WTC11 (cell line): ENCODE results near the gene MYOM1. TPM values are rescaled to one million over a fixed set of nuclear protein-coding genes. Genes with fewer than 3 reads are reported as not detected.

ENCODE experiments used
- ATAC-seq: fragments of 200-7000 bp; cut with Tn5 transposase; 2 replicates; pipeline ENCODE4 v1.10.0; 2021; ENCODE audit warnings: mild to moderate bottlenecking, moderate library complexity
- CTCF ChIA-PET: fragments of 300-600 bp; sonication (Branson Sonifier 250); formaldehyde crosslinking; loops from one replicate; lab custom pipeline; 2021; ENCODE audit warnings: antibody characterized with exemption; lab: Charles Lee
- POLR2A ChIA-PET: fragments of 350-600 bp; sonication (Branson Sonifier 250); formaldehyde crosslinking; loops from one replicate; lab custom pipeline; 2021; ENCODE audit warnings: antibody characterized with exemption; lab: Charles Lee
- DNase-seq: peaks from one replicate; pipeline ENCODE4 v3.0.0; 2021; ENCODE audit warnings: low spot score
- H3K27ac Mint-ChIP-seq: 2 replicates; pipeline ENCODE4 v1.8.0; 2021; ENCODE audit warnings: mixed read lengths
- H3K27me3 Mint-ChIP-seq: 2 replicates; pipeline ENCODE4 v1.8.0; 2021; ENCODE audit warnings: low read depth, mild to moderate bottlenecking, moderate library complexity, mixed read lengths
- H3K36me3 Mint-ChIP-seq: 2 replicates; pipeline ENCODE4 v1.8.0; 2021; ENCODE audit warnings: mixed read lengths
- H3K4me1 Mint-ChIP-seq: 2 replicates; pipeline ENCODE4 v1.8.0; 2022; ENCODE audit warnings: mixed read lengths
- H3K4me3 Mint-ChIP-seq: 2 replicates; pipeline ENCODE4 v1.8.0; 2021; ENCODE audit warnings: mild to moderate bottlenecking, moderate library complexity, mixed read lengths
- H3K9me3 Mint-ChIP-seq: 2 replicates; pipeline ENCODE4 v1.8.0; 2021; ENCODE audit warnings: mixed read lengths
- EMX1 ChIP-seq: fragments of 250-450 bp; sonication (Bioruptor Pico); IDR thresholded peaks from 2 replicates; pipeline ENCODE4 v1.8.0; 2021; ENCODE audit warnings: mild to moderate bottlenecking
- FOXK1 ChIP-seq: sonication (generic); formaldehyde crosslinking; IDR thresholded peaks from 2 replicates; pipeline ENCODE4 v1.8.0; 2022; ENCODE audit warnings: mild to moderate bottlenecking, moderate library complexity, missing genetic modification reagents
- IRF2 ChIP-seq: sonication (generic); formaldehyde crosslinking; IDR thresholded peaks from 2 replicates; pipeline ENCODE4 v1.8.0; 2022; ENCODE audit warnings: low read depth, missing genetic modification reagents, borderline replicate concordance
- MYBL2 ChIP-seq: sonication (generic); formaldehyde crosslinking; IDR thresholded peaks from 2 replicates; pipeline ENCODE4 v1.8.1; 2023; ENCODE audit warnings: mild to moderate bottlenecking, moderate library complexity, missing genetic modification reagents
- NFE2L1 ChIP-seq: sonication (generic); formaldehyde crosslinking; IDR thresholded peaks from 2 replicates; pipeline ENCODE4 v1.8.1; 2023; ENCODE audit warnings: missing genetic modification reagents
- SMAD3 ChIP-seq: sonication (generic); formaldehyde crosslinking; IDR thresholded peaks from 2 replicates; pipeline ENCODE4 v1.8.0; 2022; ENCODE audit warnings: missing genetic modification reagents, mild to moderate bottlenecking, borderline replicate concordance
- SOX15 ChIP-seq: fragments of 250-450 bp; sonication (Bioruptor Pico); IDR thresholded peaks from 2 replicates; pipeline ENCODE4 v1.9.0; 2021; ENCODE audit warnings: mild to moderate bottlenecking
- SP1 ChIP-seq: sonication (generic); formaldehyde crosslinking; conservative IDR thresholded peaks from 2 replicates; pipeline ENCODE4 v1.8.1; 2022; ENCODE audit warnings: missing genetic modification reagents
- TEAD4 ChIP-seq: sonication (generic); formaldehyde crosslinking; IDR thresholded peaks from 2 replicates; pipeline ENCODE4 v1.8.0; 2022; ENCODE audit warnings: mild to moderate bottlenecking, missing genetic modification reagents
- ZNF232 ChIP-seq: sonication (generic); formaldehyde crosslinking; IDR thresholded peaks from 2 replicates; pipeline ENCODE4 v1.8.0; 2022; ENCODE audit warnings: mild to moderate bottlenecking, missing genetic modification reagents
- ZNF396 ChIP-seq: fragments of 250-450 bp; sonication (Bioruptor Pico); IDR thresholded peaks from 2 replicates; pipeline ENCODE4 v1.8.0; 2021; ENCODE audit warnings: mild to moderate bottlenecking, moderate library complexity, borderline replicate concordance
- ZNF416 ChIP-seq: fragments of 250-450 bp; sonication (Bioruptor Pico); IDR thresholded peaks from 2 replicates; pipeline ENCODE4 v1.9.0; 2021; ENCODE audit warnings: mild to moderate bottlenecking, inconsistent platforms
- ZNF423 ChIP-seq: fragments of 250-450 bp; sonication (Bioruptor Pico); IDR thresholded peaks from 2 replicates; pipeline ENCODE4 v2.1.2; 2022; ENCODE audit warnings: mild to moderate bottlenecking, moderate library complexity
- total RNA-seq: library from RNA; stranded (reverse); gene quantifications from 3 replicates; pipeline ENCODE4 v1.2.3, GENCODE V29; 2021
- TF ChIP-seq, protein P1 (sequence below): sonication (generic); formaldehyde crosslinking; IDR thresholded peaks from 2 replicates; pipeline ENCODE4 v1.8.0; 2023; ENCODE audit warnings: missing genetic modification reagents
- TF ChIP-seq, protein P2 (sequence below): sonication (generic); formaldehyde crosslinking; IDR thresholded peaks from 2 replicates; pipeline ENCODE4 v1.8.0; 2022; ENCODE audit warnings: mild to moderate bottlenecking, missing genetic modification reagents
- TF ChIP-seq, protein P3 (sequence below): sonication (generic); formaldehyde crosslinking; IDR thresholded peaks from 2 replicates; pipeline ENCODE4 v1.8.1; 2023; ENCODE audit warnings: mild to moderate bottlenecking, missing genetic modification reagents
- TF ChIP-seq, protein P4 (sequence below): fragments of 250-450 bp; sonication (Bioruptor Pico); IDR thresholded peaks from 2 replicates; pipeline ENCODE4 v1.8.0; 2021; ENCODE audit warnings: mild to moderate bottlenecking
- TF ChIP-seq, protein P5 (sequence below): fragments of 250-450 bp; sonication (Bioruptor Pico); IDR thresholded peaks from 2 replicates; pipeline ENCODE4 v1.9.0; 2021; ENCODE audit warnings: mild to moderate bottlenecking
- TF ChIP-seq, protein P6 (sequence below): sonication (generic); formaldehyde crosslinking; IDR thresholded peaks from 2 replicates; pipeline ENCODE4 v1.8.1; 2023; ENCODE audit warnings: mild to moderate bottlenecking, missing genetic modification reagents, moderate library complexity
- TF ChIP-seq, protein P7 (sequence below): sonication (generic); formaldehyde crosslinking; IDR thresholded peaks from 2 replicates; pipeline ENCODE4 v1.8.0; 2022; ENCODE audit warnings: missing genetic modification reagents
- TF ChIP-seq, protein P8 (sequence below): sonication (generic); formaldehyde crosslinking; IDR thresholded peaks from 2 replicates; pipeline ENCODE4 v1.8.0; 2022; ENCODE audit warnings: mild to moderate bottlenecking, missing genetic modification reagents
- TF ChIP-seq, protein P9 (sequence below): sonication (generic); formaldehyde crosslinking; IDR thresholded peaks from 2 replicates; pipeline ENCODE4 v1.8.1; 2022; ENCODE audit warnings: mild to moderate bottlenecking, moderate library complexity, missing genetic modification reagents

The MYOM1 gene
- total RNA-seq, 1 experiment from 2014 or later = 0.35 TPM

DNA sequence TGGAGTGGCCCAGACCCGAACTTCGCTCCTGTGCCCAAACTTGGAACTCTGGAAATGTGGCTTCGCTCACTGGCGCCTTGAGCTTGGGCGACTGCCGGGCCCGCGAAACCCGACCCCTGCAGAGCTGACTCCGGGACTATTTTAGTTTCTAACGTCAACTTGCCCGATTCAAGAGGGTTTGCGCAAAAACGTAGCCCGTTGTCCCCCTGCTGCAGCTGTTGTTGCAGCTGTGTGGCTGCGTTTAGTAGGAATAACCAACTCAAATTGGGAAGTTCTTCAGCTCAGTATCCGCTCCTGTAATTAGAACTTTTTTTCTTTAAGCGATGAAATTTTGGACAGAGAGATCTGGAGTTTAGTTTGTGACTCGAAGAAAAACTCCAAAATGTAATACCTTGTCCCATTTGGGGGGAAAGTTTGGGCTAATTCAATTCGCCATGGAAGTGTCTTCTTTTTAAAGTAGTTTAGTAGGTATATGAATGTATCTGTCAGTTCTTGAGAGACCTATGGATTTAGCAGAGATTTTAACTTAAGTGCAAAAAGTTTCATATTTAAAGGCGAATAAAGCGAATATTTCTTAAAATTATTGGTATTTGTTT is 28.4 kb upstream of the MYOM1 start:
- no peaks in the 10 kb centered on the region for H3K27me3 Mint-ChIP-seq
- TF ChIP-seq SP1 (no peak), NFE2L1 (CRISPR knock-in tag) (no peak), SMAD3 (no peak), IRF2 (no peak)
- TF ChIP-seq, protein P1, sequence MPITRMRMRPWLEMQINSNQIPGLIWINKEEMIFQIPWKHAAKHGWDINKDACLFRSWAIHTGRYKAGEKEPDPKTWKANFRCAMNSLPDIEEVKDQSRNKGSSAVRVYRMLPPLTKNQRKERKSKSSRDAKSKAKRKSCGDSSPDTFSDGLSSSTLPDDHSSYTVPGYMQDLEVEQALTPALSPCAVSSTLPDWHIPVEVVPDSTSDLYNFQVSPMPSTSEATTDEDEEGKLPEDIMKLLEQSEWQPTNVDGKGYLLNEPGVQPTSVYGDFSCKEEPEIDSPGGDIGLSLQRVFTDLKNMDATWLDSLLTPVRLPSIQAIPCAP = no peak
- TF ChIP-seq, protein P2, sequence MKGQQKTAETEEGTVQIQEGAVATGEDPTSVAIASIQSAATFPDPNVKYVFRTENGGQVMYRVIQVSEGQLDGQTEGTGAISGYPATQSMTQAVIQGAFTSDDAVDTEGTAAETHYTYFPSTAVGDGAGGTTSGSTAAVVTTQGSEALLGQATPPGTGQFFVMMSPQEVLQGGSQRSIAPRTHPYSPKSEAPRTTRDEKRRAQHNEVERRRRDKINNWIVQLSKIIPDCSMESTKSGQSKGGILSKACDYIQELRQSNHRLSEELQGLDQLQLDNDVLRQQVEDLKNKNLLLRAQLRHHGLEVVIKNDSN (CRISPR knock-in tag) = no peak
- TF ChIP-seq, protein P3, sequence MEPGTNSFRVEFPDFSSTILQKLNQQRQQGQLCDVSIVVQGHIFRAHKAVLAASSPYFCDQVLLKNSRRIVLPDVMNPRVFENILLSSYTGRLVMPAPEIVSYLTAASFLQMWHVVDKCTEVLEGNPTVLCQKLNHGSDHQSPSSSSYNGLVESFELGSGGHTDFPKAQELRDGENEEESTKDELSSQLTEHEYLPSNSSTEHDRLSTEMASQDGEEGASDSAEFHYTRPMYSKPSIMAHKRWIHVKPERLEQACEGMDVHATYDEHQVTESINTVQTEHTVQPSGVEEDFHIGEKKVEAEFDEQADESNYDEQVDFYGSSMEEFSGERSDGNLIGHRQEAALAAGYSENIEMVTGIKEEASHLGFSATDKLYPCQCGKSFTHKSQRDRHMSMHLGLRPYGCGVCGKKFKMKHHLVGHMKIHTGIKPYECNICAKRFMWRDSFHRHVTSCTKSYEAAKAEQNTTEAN (CRISPR knock-in tag) = no peak
- TF ChIP-seq, protein P4, sequence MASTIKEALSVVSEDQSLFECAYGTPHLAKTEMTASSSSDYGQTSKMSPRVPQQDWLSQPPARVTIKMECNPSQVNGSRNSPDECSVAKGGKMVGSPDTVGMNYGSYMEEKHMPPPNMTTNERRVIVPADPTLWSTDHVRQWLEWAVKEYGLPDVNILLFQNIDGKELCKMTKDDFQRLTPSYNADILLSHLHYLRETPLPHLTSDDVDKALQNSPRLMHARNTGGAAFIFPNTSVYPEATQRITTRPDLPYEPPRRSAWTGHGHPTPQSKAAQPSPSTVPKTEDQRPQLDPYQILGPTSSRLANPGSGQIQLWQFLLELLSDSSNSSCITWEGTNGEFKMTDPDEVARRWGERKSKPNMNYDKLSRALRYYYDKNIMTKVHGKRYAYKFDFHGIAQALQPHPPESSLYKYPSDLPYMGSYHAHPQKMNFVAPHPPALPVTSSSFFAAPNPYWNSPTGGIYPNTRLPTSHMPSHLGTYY (CRISPR knock-in tag) = no peak
- TF ChIP-seq, protein P5, sequence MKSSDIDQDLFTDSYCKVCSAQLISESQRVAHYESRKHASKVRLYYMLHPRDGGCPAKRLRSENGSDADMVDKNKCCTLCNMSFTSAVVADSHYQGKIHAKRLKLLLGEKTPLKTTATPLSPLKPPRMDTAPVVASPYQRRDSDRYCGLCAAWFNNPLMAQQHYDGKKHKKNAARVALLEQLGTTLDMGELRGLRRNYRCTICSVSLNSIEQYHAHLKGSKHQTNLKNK (CRISPR knock-in tag) = no peak
- TF ChIP-seq, all 79 proteins: peak for 0
- CTCF ChIA-PET = interaction anchor here (1.6 kb wide), 1 partner anchor 523 kb away, joined by 5 read pairs; no protein-coding TSS in a partner anchor
- H3K27ac Mint-ChIP-seq = peak overlapping the region; percentile 95
- peaks cover 1% of the 10 kb centered on the region; the same call in 1 of the 2 replicates for H3K9me3 Mint-ChIP-seq
- H3K36me3 Mint-ChIP-seq = peaks cover 13% of the 10 kb centered on the region
- peak; percentile 1; the same call in 1 of the 2 replicates for ATAC-seq
- DNase-seq = no peak
- peak overlapping the region; percentile 96 for H3K4me3 Mint-ChIP-seq
- H3K4me1 Mint-ChIP-seq = peaks cover 29% of the 10 kb centered on the region
- POLR2A ChIA-PET = interaction anchor here (0.7 to 1.6 kb wide), 5 partner anchors 13 to 418 kb away, joined by 3 to 8 read pairs (median 4); partner anchors contain the start of gene MYL12B

DNA sequence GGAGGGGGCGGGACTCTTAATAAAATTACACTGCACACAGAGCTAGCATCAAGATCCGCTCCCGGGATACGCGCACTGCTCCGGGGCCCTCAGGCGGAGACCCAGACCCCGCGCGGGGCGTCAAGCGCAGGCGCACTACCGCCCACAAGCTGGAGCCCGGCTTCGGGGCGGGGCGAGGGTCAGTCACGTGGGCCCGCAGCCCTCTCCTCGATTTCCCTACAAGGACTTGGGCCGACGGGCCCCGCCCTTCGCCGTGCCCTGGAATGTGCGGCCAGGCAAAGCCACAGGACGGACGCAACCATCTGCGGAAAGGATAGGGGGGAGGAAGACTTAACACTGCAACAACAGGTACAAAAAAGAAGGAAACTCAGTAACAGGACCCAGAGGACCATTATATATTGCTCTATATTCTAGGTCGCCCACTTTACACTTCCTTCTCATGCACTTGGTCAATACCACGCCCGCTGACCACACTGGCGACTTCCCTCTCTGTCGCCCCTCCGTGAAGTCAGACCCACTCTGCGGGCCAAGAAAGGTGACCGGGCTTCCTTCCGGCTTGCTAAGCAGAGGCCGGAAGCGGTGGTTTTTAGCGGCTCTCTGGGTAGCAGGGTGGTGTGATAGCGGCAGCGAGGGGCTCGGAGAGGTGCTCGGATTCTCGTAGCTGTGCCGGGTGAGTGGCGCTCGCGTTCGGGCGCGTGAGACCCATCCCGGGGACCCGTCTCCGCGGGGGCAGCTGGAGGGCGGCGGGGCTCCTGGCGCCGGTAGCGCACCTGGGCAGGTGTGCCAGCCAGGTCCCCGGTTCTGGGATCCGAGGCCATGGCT is 27.7 kb upstream of the MYOM1 start, which contains the start of gene MYL12A:
Gene MYL12A (plus strand): TSS at position 562 of the 822 bp plus-strand sequence. CDS start 5,447 bp downstream, outside the sequence.
- Mint-ChIP-seq H3K27me3 (no peaks in the 10 kb centered on the region), H3K36me3 (peaks cover 11% of the 10 kb centered on the region), H3K4me1 (peaks cover 29% of the 10 kb centered on the region), H3K4me3 (peak within 1 kb of the TSS; percentile 96), H3K9me3 (peaks cover 3% of the 10 kb centered on the region; the same call in 1 of the 2 replicates), H3K27ac (peak within 1 kb of the TSS; percentile 98)
- CTCF ChIA-PET = interaction anchor here (0.6 to 2.5 kb wide), 11 partner anchors 18 to 524 kb away, joined by 3 to 21 read pairs (median 5); partner anchors contain the start of gene EMILIN2
- POLR2A ChIA-PET = interaction anchor here (0.6 to 1.6 kb wide), 6 partner anchors 14 to 1330 kb away, joined by 3 to 8 read pairs (median 4); partner anchors contain the start of gene MYL12B
- peak; percentile 99 for DNase-seq
- ATAC-seq = peak; percentile 85
- peak; percentile 64; the same call in 1 of the 2 replicates for TF ChIP-seq ZNF232 (CRISPR knock-in tag)
- TF ChIP-seq, protein P6, sequence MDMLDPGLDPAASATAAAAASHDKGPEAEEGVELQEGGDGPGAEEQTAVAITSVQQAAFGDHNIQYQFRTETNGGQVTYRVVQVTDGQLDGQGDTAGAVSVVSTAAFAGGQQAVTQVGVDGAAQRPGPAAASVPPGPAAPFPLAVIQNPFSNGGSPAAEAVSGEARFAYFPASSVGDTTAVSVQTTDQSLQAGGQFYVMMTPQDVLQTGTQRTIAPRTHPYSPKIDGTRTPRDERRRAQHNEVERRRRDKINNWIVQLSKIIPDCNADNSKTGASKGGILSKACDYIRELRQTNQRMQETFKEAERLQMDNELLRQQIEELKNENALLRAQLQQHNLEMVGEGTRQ (CRISPR knock-in tag) = peak; percentile 98
- no peak for TF ChIP-seq SOX15 (CRISPR knock-in tag)
- peak; percentile 50 for TF ChIP-seq FOXK1 (CRISPR knock-in tag)
- TF ChIP-seq, protein P7, sequence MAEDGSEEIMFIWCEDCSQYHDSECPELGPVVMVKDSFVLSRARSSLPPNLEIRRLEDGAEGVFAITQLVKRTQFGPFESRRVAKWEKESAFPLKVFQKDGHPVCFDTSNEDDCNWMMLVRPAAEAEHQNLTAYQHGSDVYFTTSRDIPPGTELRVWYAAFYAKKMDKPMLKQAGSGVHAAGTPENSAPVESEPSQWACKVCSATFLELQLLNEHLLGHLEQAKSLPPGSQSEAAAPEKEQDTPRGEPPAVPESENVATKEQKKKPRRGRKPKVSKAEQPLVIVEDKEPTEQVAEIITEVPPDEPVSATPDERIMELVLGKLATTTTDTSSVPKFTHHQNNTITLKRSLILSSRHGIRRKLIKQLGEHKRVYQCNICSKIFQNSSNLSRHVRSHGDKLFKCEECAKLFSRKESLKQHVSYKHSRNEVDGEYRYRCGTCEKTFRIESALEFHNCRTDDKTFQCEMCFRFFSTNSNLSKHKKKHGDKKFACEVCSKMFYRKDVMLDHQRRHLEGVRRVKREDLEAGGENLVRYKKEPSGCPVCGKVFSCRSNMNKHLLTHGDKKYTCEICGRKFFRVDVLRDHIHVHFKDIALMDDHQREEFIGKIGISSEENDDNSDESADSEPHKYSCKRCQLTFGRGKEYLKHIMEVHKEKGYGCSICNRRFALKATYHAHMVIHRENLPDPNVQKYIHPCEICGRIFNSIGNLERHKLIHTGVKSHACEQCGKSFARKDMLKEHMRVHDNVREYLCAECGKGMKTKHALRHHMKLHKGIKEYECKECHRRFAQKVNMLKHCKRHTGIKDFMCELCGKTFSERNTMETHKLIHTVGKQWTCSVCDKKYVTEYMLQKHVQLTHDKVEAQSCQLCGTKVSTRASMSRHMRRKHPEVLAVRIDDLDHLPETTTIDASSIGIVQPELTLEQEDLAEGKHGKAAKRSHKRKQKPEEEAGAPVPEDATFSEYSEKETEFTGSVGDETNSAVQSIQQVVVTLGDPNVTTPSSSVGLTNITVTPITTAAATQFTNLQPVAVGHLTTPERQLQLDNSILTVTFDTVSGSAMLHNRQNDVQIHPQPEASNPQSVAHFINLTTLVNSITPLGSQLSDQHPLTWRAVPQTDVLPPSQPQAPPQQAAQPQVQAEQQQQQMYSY (CRISPR knock-in tag) = peak; percentile 53
- TF ChIP-seq, protein P8, sequence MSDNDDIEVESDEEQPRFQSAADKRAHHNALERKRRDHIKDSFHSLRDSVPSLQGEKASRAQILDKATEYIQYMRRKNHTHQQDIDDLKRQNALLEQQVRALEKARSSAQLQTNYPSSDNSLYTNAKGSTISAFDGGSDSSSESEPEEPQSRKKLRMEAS = peak; percentile 77; the same call in 1 of the 2 replicates
- TF ChIP-seq, protein P9, sequence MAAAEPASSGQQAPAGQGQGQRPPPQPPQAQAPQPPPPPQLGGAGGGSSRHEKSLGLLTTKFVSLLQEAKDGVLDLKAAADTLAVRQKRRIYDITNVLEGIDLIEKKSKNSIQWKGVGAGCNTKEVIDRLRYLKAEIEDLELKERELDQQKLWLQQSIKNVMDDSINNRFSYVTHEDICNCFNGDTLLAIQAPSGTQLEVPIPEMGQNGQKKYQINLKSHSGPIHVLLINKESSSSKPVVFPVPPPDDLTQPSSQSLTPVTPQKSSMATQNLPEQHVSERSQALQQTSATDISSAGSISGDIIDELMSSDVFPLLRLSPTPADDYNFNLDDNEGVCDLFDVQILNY (CRISPR knock-in tag) = no peak
- TF ChIP-seq ZNF396 (CRISPR knock-in tag) = no peak
- TF ChIP-seq ZNF416 = peak; percentile 86; the same call in 1 of the 2 replicates
- 0 out of 2 replicates have a peak, but pooled peaks have one; percentile 17 for TF ChIP-seq EMX1 (CRISPR knock-in tag)
- 0 out of 2 replicates have a peak, but pooled peaks have one; percentile 31 for TF ChIP-seq NFE2L1 (CRISPR knock-in tag)
- peak; percentile 82 for TF ChIP-seq SP1
- TF ChIP-seq MYBL2 = peak; percentile 32; the same call in 1 of the 2 replicates
- TF ChIP-seq TEAD4 (CRISPR knock-in tag) = peak; percentile 88
- TF ChIP-seq ZNF423 (CRISPR knock-in tag) = no peak
